Gastrocnemius medialis (tissue), 4 donors: ENCODE data around the gene TMEM86B. TPM values are rescaled to one million over a fixed set of nuclear protein-coding genes. Genes with fewer than 3 reads are reported as not detected.

Source experiments
- ATAC-seq, 2 donors: fragments of 150-250 bp; one replicate each; pipeline ENCODE4 v1.9.1; 2016
- DNase-seq, 2 donors: peaks; one replicate each; pipeline ENCODE4 v3.0.0-alpha.2; 2019
- H3K27ac ChIP-seq, 4 donors: fragments of 200-600 bp; sonication (generic); 1 replicate in 1 of 4; 2 replicates in 3 of 4; pipeline ENCODE4 v1.5.1; 2016 to 2018; ENCODE audit warnings: mild to moderate bottlenecking in 2 of 4, moderate library complexity in 1 of 4
- H3K27me3 ChIP-seq, 3 donors: fragments of 200-600 bp; sonication (generic) in 2 of 3; 1 replicate in 1 of 3; 2 replicates in 2 of 3; pipeline versions ENCODE4 v1.5.1 to v1.6.0; 2016 to 2019; ENCODE audit warnings: mild to moderate bottlenecking in 1 of 3, moderate library complexity in 1 of 3
- H3K36me3 ChIP-seq, 2 donors: fragments of 200-600 bp; sonication (generic) in 1 of 2; one replicate each; pipeline ENCODE4 v1.5.1; 2017 to 2018
- H3K4me1 ChIP-seq, 2 donors: fragments of 200-600 bp; sonication (generic) in 1 of 2; one replicate each; pipeline ENCODE4 v1.5.1; 2016 to 2017; ENCODE audit warnings: mild to moderate bottlenecking in 2 of 2
- H3K4me3 ChIP-seq, 4 donors: fragments of 200-600 bp; sonication (generic) in 3 of 4; 1 replicate in 1 of 4; 2 replicates in 3 of 4; pipeline ENCODE4 v1.5.1; 2016 to 2019; ENCODE audit warnings: mild to moderate bottlenecking in 2 of 4
- H3K9me3 ChIP-seq, 3 donors: fragments of 200-600 bp; sonication (generic) in 2 of 3; 1 replicate in 1 of 3; 2 replicates in 2 of 3; pipeline ENCODE4 v1.5.1; 2016 to 2019
- CTCF ChIP-seq, 5 experiments: fragments of 450-650 bp in 3 of 5; fragments of 200-600 bp in 2 of 5; sonication (generic) in 2 of 5; IDR thresholded peaks in 4 of 5; conservative IDR thresholded peaks in 1 of 5; 1 replicate in 4 of 5; 2 replicates in 1 of 5; pipeline ENCODE4 v1.5.1; 2016 to 2019; ENCODE audit warnings: antibody characterized with exemption in 5 of 5, mild to moderate bottlenecking in 3 of 5, moderate library complexity in 3 of 5
- POLR2A ChIP-seq, 2 donors: fragments of 450-650 bp; IDR thresholded peaks; one replicate each; pipeline ENCODE4 v1.6.1; 2017; ENCODE audit warnings: antibody characterized with exemption in 2 of 2, mild to moderate bottlenecking in 2 of 2, moderate library complexity in 2 of 2
- in situ Hi-C, 4 donors: fragments of 200-750 bp; cut with MboI; loops; one replicate each; pipeline versions ENCODE4 v1.15.0 to v1.8.0; 2017; ENCODE audit warnings: low sequenced_read_pairs in 4 of 4
- intact Hi-C: fragments of 100-400 bp; cut with DNase I; formaldehyde crosslinking; loops from one replicate; pipeline ENCODE4 v1.15.1; 2023; ENCODE audit warnings: low total_unique reads
- total RNA-seq, 4 donors: library from RNA; depleted of rRNA; stranded (reverse); fragments of >200 nt; gene quantifications; one replicate each; pipeline versions ENCODE4 v1.1.0 to v1.2.3, GENCODE V29; 2016

TMEM86B gene
- 1 to 10 TPM in 3 of 4 donors, under 1 TPM in 1; 0.87 to 5.0 (median 1.7) TPM for total RNA-seq

- TF ChIP-seq CTCF (IDR thresholded peaks at IDR 0.05 in 4 of 5, conservative IDR thresholded peaks at IDR 0.05 in 1 of 5) (no peak), POLR2A (IDR thresholded peaks at IDR 0.05) (no peak)
Measured at GRCh38 chr19:55228403-55229031, at the start of gene TMEM86B. TMEM86B (minus strand) TSS chr19:55228763; CDS start chr19:55228741, 22 bp downstream.

GRCh38 chr19:55277494-55277893 lies 48.9 kb upstream of the TMEM86B start:
- DNase-seq, result no peak
- intact Hi-C loops, result no loop called here
- TF ChIP-seq CTCF (IDR thresholded peaks at IDR 0.05 in 4 of 5, conservative IDR thresholded peaks at IDR 0.05 in 1 of 5) (no peak), POLR2A (IDR thresholded peaks at IDR 0.05) (no peak)
- no peaks in the 10 kb centered on the region for H3K27me3 ChIP-seq
- peaks cover 7 to 8% of the 10 kb centered on the region in 2 donors for H3K4me1 ChIP-seq
- no peak overlapping the region for H3K4me3 ChIP-seq
- H3K9me3 ChIP-seq, result no peaks in the 10 kb centered on the region
- H3K27ac ChIP-seq, result no peak overlapping the region
- in situ Hi-C loops, result loop anchor here in 1 of 4 donors (25.0 kb wide), 1 partner anchor 135 kb away; the partner anchor contains the start of gene UBE2S
- peaks cover 0 to 37% of the 10 kb centered on the region in 2 donors for H3K36me3 ChIP-seq
- ATAC-seq, result no peak

More at GRCh38 chr19:55228403-55229031, at the start of gene TMEM86B:
- in situ Hi-C loops (no loop called here), intact Hi-C loops (no loop called here)
- H3K9me3 ChIP-seq, result no peaks in the 10 kb centered on the region
- H3K36me3 ChIP-seq, result peaks cover 0 to 56% of the 10 kb centered on the region in 2 donors
- H3K4me1 ChIP-seq, result no peaks in the 10 kb centered on the region
- H3K27me3 ChIP-seq, result no peaks in the 10 kb centered on the region
- ATAC-seq (no peak), DNase-seq (no peak)
- H3K4me3 ChIP-seq, result no peak within 1 kb of the TSS
- no peak within 1 kb of the TSS for H3K27ac ChIP-seq

- Histone ChIP-seq H3K4me1 (peaks cover 7 to 8% of the 10 kb centered on the region in 2 donors), H3K4me3 (no peak overlapping the region), H3K27me3 (no peaks in the 10 kb centered on the region), H3K27ac (no peak overlapping the region), H3K9me3 (no peaks in the 10 kb centered on the region), H3K36me3 (peaks cover 0 to 43% of the 10 kb centered on the region in 2 donors)
- intact Hi-C loops, result no loop called here
- DNase-seq, result no peak
- no peak for ATAC-seq
- in situ Hi-C loops, result loop anchor here in 1 of 4 donors (25.0 kb wide), 1 partner anchor 135 kb away; the partner anchor contains the start of gene UBE2S
- TF ChIP-seq POLR2A (IDR thresholded peaks at IDR 0.05) (no peak), CTCF (IDR thresholded peaks at IDR 0.05 in 4 of 5, conservative IDR thresholded peaks at IDR 0.05 in 1 of 5) (no peak)
Measured at GRCh38 chr19:55276720-55277430, 48.3 kb upstream of the TMEM86B start.

GRCh38 chr19:55275851-55276719 lies 47.5 kb upstream of the TMEM86B start:
- Histone ChIP-seq H3K4me3 (no peak overlapping the region), H3K9me3 (no peaks in the 10 kb centered on the region), H3K27ac (no peak overlapping the region), H3K4me1 (peaks cover 7 to 8% of the 10 kb centered on the region in 2 donors), H3K36me3 (peaks cover 0 to 50% of the 10 kb centered on the region in 2 donors), H3K27me3 (no peaks in the 10 kb centered on the region)
- intact Hi-C loops, result no loop called here
- no peak for ATAC-seq
- no peak for TF ChIP-seq CTCF (IDR thresholded peaks at IDR 0.05 in 4 of 5, conservative IDR thresholded peaks at IDR 0.05 in 1 of 5)
- no peak for TF ChIP-seq POLR2A (IDR thresholded peaks at IDR 0.05)
- no peak for DNase-seq
- in situ Hi-C loops, result loop anchor here in 1 of 4 donors (25.0 kb wide), 1 partner anchor 136 kb away; the partner anchor contains the start of gene UBE2S
